Measurements from ENCODE around the gene CEP112. TPM values are rescaled to one million over a fixed set of nuclear protein-coding genes. Genes with fewer than 3 reads are reported as not detected.

Gene CEP112
- total and polyA plus RNA-seq, 7 donors, result 4.5 to 19.4 (median 9.7) TPM

GRCh38 chr17:65917560-65917959, 274.4 kb downstream of the CEP112 start:
- Histone ChIP-seq H3K4me1 (no peaks in the 10 kb centered on the region), H3K27me3 (ENCODE audit: insufficient read depth in 3 of 3, low read length in 2 of 3) (no peaks in the 10 kb centered on the region), H3K9me3 (no peaks in the 10 kb centered on the region), H3K27ac (no peak overlapping the region), H3K4me3 (no peak overlapping the region), H3K36me3 (ENCODE audit: insufficient read depth in 1 of 2, low read depth in 1 of 2) (no peaks in the 10 kb centered on the region)
- no peak for ATAC-seq
- intact Hi-C loops (cut with DNase I), result no loop called here
- DNase-seq, result no peak
- TF ChIP-seq CTCF (IDR thresholded peaks at IDR 0.05), result no peak
- WGBS, 3 donors, result 75 to 83% (median 81%) methylated on average over 6 of the region's 6 CpGs

DNA sequence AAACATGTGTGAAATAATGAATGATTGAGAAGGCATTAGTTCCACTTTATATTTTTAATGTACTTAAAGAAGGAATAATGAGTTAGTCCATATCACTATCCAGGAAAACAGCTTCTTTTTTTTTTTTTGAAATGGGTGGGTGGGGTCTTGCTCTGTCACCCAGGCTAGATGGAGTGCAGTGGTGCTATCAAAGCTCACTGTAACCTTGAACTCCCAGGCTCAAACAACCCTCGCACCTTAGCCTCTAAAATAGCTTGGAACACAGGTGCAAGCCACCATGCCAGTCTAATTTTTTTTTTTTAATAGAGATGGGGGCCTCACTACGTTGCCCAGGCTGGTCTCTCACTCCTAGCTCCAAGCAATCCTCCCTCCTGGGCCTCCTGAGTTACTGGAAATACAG, 275.5 kb downstream of the CEP112 start:
- no peaks in the 10 kb centered on the region for H3K4me1 ChIP-seq
- intact Hi-C loops (cut with DNase I), result no loop called here
- no peak overlapping the region for H3K4me3 ChIP-seq
- ATAC-seq, result no peak
- no peaks in the 10 kb centered on the region for H3K27me3 ChIP-seq (ENCODE audit: insufficient read depth in 3 of 3, low read length in 2 of 3)
- peaks cover 6% of the 10 kb centered on the region for H3K9me3 ChIP-seq
- 90 to 98% (median 93%) methylated on average over 2 of the region's 2 CpGs for WGBS, 3 donors
- H3K36me3 ChIP-seq (ENCODE audit: insufficient read depth in 1 of 2, low read depth in 1 of 2), result no peaks in the 10 kb centered on the region
- no peak for DNase-seq
- TF ChIP-seq CTCF (IDR thresholded peaks at IDR 0.05), result no peak
- H3K27ac ChIP-seq, result no peak overlapping the region

DNA sequence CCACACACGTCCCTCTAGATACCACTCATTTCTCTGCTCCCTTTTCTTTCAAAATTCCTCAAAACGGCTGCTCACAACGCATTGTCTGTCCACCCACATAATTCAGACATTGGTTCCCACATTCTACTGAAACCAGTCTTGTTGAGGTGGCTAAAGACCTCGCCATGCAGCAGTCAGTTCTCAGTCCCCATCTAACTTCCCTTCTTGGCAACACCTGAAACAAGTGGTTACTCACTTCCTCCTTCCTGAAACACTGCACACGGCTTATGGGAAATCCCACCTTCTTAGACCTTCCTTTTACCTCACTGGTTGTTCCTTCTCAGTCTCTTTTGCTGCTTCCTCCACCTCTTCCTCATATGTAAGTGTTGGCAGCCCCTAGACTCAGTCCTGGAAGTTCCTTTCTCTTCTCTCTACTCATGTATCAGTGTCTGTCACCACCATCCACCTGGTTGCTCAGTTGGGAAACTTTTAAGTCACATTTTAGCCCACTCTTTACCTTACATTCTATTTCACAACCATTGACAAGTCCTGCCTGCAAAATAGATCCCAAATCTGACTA, 277.1 kb downstream of the CEP112 start:
- H3K4me3 ChIP-seq, result no peak overlapping the region
- no peak for DNase-seq
- H3K9me3 ChIP-seq, result peaks cover 8% of the 10 kb centered on the region
- WGBS, 3 donors, result 84 to 91% (median 85%) methylated on average over 5 of the region's 5 CpGs
- intact Hi-C loops (cut with DNase I), result no loop called here
- no peak for ATAC-seq
- no peaks in the 10 kb centered on the region for H3K36me3 ChIP-seq (ENCODE audit: insufficient read depth in 1 of 2, low read depth in 1 of 2)
- H3K27ac ChIP-seq, result no peak overlapping the region
- no peaks in the 10 kb centered on the region for H3K4me1 ChIP-seq
- TF ChIP-seq CTCF (IDR thresholded peaks at IDR 0.05), result no peak
- no peaks in the 10 kb centered on the region for H3K27me3 ChIP-seq (ENCODE audit: insufficient read depth in 3 of 3, low read length in 2 of 3)

- 80 to 85% (median 81%) methylated on average over 4 of the region's 4 CpGs for WGBS, 3 donors
- no peak for TF ChIP-seq CTCF (IDR thresholded peaks at IDR 0.05)
- intact Hi-C loops (cut with DNase I), result no loop called here
- Histone ChIP-seq H3K36me3 (ENCODE audit: insufficient read depth in 1 of 2, low read depth in 1 of 2) (no peaks in the 10 kb centered on the region), H3K27ac (no peak overlapping the region), H3K4me1 (no peaks in the 10 kb centered on the region), H3K27me3 (ENCODE audit: insufficient read depth in 3 of 3, low read length in 2 of 3) (no peaks in the 10 kb centered on the region), H3K9me3 (peaks cover 8% of the 10 kb centered on the region), H3K4me3 (no peak overlapping the region)
- DNase-seq, result no peak
- no peak for ATAC-seq
Measured at GRCh38 chr17:65913326-65913850, 278.5 kb downstream of the CEP112 start.

DNA sequence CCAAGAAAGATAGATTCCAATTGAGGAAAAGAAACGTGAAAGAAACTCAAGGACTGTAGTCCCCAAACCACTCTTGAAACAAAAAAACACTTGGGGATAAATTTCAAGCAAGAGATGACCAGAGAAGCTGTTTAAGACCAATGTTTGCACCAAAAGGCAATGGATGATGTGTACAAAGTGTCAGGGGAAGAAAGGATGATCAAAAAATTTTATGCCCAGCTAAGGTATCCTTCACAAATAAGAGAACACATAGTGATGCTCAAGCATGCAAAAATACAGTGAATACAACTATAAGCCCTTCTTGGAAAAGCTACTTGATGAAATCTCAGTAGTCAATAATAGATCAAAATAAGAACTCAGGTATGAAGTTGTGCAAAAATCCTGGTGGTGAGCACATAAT, 281.1 kb downstream of the CEP112 start:
- Histone ChIP-seq H3K9me3 (peaks cover 8% of the 10 kb centered on the region), H3K27me3 (ENCODE audit: insufficient read depth in 3 of 3, low read length in 2 of 3) (no peaks in the 10 kb centered on the region), H3K27ac (no peak overlapping the region), H3K4me1 (no peaks in the 10 kb centered on the region), H3K36me3 (ENCODE audit: insufficient read depth in 1 of 2, low read depth in 1 of 2) (no peaks in the 10 kb centered on the region), H3K4me3 (no peak overlapping the region)
- DNase-seq (no peak), ATAC-seq (no peak)
- WGBS, 3 donors, result 95 to 97% (median 96%) methylated on average over 1 of the region's 1 CpG
- TF ChIP-seq CTCF (IDR thresholded peaks at IDR 0.05), result no peak
- intact Hi-C loops (cut with DNase I), result no loop called here
